ENCODE results near the gene MAN1A1. TPM values are rescaled to one million over a fixed set of nuclear protein-coding genes. Genes with fewer than 3 reads are reported as not detected.
"Not testable (repeated sequence)": the region's sequence is repeated elsewhere in the genome, so short reads cannot be mapped to it uniquely, and the experiment has no call there.

Gene MAN1A1
- polyA plus RNA-seq, 1 donor (not counting 4 experiments of a cell fraction or from before 2014, with no cell fraction given) = 20.2 TPM

GRCh38 chr6:119296036-119297035 is 53.2 kb downstream of the MAN1A1 start:
- Histone ChIP-seq H4K20me1 (ENCODE audit: control insufficient read depth, extremely low read depth, insufficient read depth, low read length) (no peaks in the 10 kb centered on the region), H3K36me3 (ENCODE audit: control insufficient read depth in 2 of 2, extremely low read depth in 1 of 2, insufficient read depth in 2 of 2, low read length in 2 of 2) (no peaks in the 10 kb centered on the region), H3K4me2 (ENCODE audit: control insufficient read depth, extremely low read depth, insufficient read depth, low read depth, low read length) (no peak overlapping the region), H3K4me3 (ENCODE audit: control insufficient read depth in 2 of 3, extremely low read depth in 1 of 3, insufficient read depth in 2 of 3, low read depth in 1 of 3, low read length in 3 of 3) (no peak overlapping the region), H3K9me3 (ENCODE audit: control insufficient read depth, low read depth, low read length) (no peaks in the 10 kb centered on the region), H3K27ac (ENCODE audit: control insufficient read depth, insufficient read depth, low read length) (no peak overlapping the region), H2AFZ (ENCODE audit: control insufficient read depth, low read length) (no peak overlapping the region), H3K27me3 (ENCODE audit: control insufficient read depth, extremely low read depth, insufficient read depth, low read length) (no peaks in the 10 kb centered on the region), H3K79me2 (ENCODE audit: control insufficient read depth, insufficient read depth, low read length) (no peaks in the 10 kb centered on the region), H3K9me1 (ENCODE audit: control insufficient read depth, extremely low read depth, insufficient read depth, low read length) (no peaks in the 10 kb centered on the region), H3K4me1 (ENCODE audit: control insufficient read depth, extremely low read depth, insufficient read depth, low read length) (no peaks in the 10 kb centered on the region), H3K9ac (ENCODE audit: control insufficient read depth, extremely low read depth, insufficient read depth, low read length) (no peak overlapping the region)
- DNase-seq (ENCODE audit: low read depth, low spot score) = no peak
- no peak for FAIRE-seq
- TF ChIP-seq CTCF (optimal IDR thresholded peaks at IDR 0.05 in 1 of 3, IDR thresholded peaks at IDR 0.05 in 1 of 3, conservative IDR thresholded peaks at IDR 0.05 in 1 of 3; ENCODE audit: extremely low read depth in 1 of 3, insufficient read depth in 2 of 3, low read length in 3 of 3) (no peak), EZH2 (IDR thresholded peaks at IDR 0.05; ENCODE audit: low read length) (no peak)
- dilution Hi-C loops (cut with MboI; ENCODE audit: extremely low pct_ligation_motif_present, low sequenced_read_pairs) = no loop called here

GRCh38 chr6:119294984-119295383 is 54.6 kb downstream of the MAN1A1 start:
- TF ChIP-seq CTCF (optimal IDR thresholded peaks at IDR 0.05 in 1 of 3, IDR thresholded peaks at IDR 0.05 in 1 of 3, conservative IDR thresholded peaks at IDR 0.05 in 1 of 3; ENCODE audit: extremely low read depth in 1 of 3, insufficient read depth in 2 of 3, low read length in 3 of 3) = no peak
- no peak for TF ChIP-seq EZH2 (IDR thresholded peaks at IDR 0.05; ENCODE audit: low read length)
- no peak overlapping the region for H2AFZ ChIP-seq (ENCODE audit: control insufficient read depth, low read length)
- H3K27ac ChIP-seq (ENCODE audit: control insufficient read depth, insufficient read depth, low read length) = no peak overlapping the region
- H3K9me1 ChIP-seq (ENCODE audit: control insufficient read depth, extremely low read depth, insufficient read depth, low read length) = no peaks in the 10 kb centered on the region
- H3K27me3 ChIP-seq (ENCODE audit: control insufficient read depth, extremely low read depth, insufficient read depth, low read length) = no peaks in the 10 kb centered on the region
- H4K20me1 ChIP-seq (ENCODE audit: control insufficient read depth, extremely low read depth, insufficient read depth, low read length) = no peaks in the 10 kb centered on the region
- H3K79me2 ChIP-seq (ENCODE audit: control insufficient read depth, insufficient read depth, low read length) = no peaks in the 10 kb centered on the region
- FAIRE-seq = no peak
- dilution Hi-C loops (cut with MboI; ENCODE audit: extremely low pct_ligation_motif_present, low sequenced_read_pairs) = no loop called here
- H3K4me1 ChIP-seq (ENCODE audit: control insufficient read depth, extremely low read depth, insufficient read depth, low read length) = no peaks in the 10 kb centered on the region
- no peak overlapping the region for H3K9ac ChIP-seq (ENCODE audit: control insufficient read depth, extremely low read depth, insufficient read depth, low read length)
- H3K4me2 ChIP-seq (ENCODE audit: control insufficient read depth, extremely low read depth, insufficient read depth, low read depth, low read length) = no peak overlapping the region
- H3K4me3 ChIP-seq (ENCODE audit: control insufficient read depth in 2 of 3, extremely low read depth in 1 of 3, insufficient read depth in 2 of 3, low read depth in 1 of 3, low read length in 3 of 3) = no peak overlapping the region
- no peak for DNase-seq (ENCODE audit: low read depth, low spot score)
- H3K36me3 ChIP-seq (ENCODE audit: control insufficient read depth in 2 of 2, extremely low read depth in 1 of 2, insufficient read depth in 2 of 2, low read length in 2 of 2) = no peaks in the 10 kb centered on the region
- H3K9me3 ChIP-seq (ENCODE audit: control insufficient read depth, low read depth, low read length) = no peaks in the 10 kb centered on the region

GRCh38 chr6:119291060-119291459 is 58.5 kb downstream of the MAN1A1 start:
- H3K9me3 ChIP-seq (ENCODE audit: control insufficient read depth, low read depth, low read length); H3K79me2 ChIP-seq (ENCODE audit: control insufficient read depth, insufficient read depth, low read length); H3K4me1 ChIP-seq (ENCODE audit: control insufficient read depth, extremely low read depth, insufficient read depth, low read length); H4K20me1 ChIP-seq (ENCODE audit: control insufficient read depth, extremely low read depth, insufficient read depth, low read length); H3K27ac ChIP-seq (ENCODE audit: control insufficient read depth, insufficient read depth, low read length); dilution Hi-C loops (cut with MboI; ENCODE audit: extremely low pct_ligation_motif_present, low sequenced_read_pairs); H3K9me1 ChIP-seq (ENCODE audit: control insufficient read depth, extremely low read depth, insufficient read depth, low read length); DNase-seq (ENCODE audit: low read depth, low spot score); H3K36me3 ChIP-seq (ENCODE audit: control insufficient read depth in 2 of 2, extremely low read depth in 1 of 2, insufficient read depth in 2 of 2, low read length in 2 of 2); H3K27me3 ChIP-seq (ENCODE audit: control insufficient read depth, extremely low read depth, insufficient read depth, low read length); H3K4me2 ChIP-seq (ENCODE audit: control insufficient read depth, extremely low read depth, insufficient read depth, low read depth, low read length); H3K9ac ChIP-seq (ENCODE audit: control insufficient read depth, extremely low read depth, insufficient read depth, low read length); FAIRE-seq; H2AFZ ChIP-seq (ENCODE audit: control insufficient read depth, low read length); H3K4me3 ChIP-seq (ENCODE audit: control insufficient read depth in 2 of 3, extremely low read depth in 1 of 3, insufficient read depth in 2 of 3, low read depth in 1 of 3, low read length in 3 of 3): not testable (repeated sequence)

Data from keratinocyte (primary cell).